HepG2 (cell line): Measurements from ENCODE around the gene OSCP1. TPM values are rescaled to one million over a fixed set of nuclear protein-coding genes. Genes with fewer than 3 reads are reported as not detected.

Experiments used
- ERF ChIP-seq: IDR thresholded peaks from 2 replicates; pipeline ENCODE4 v1.6.1; 2018; ENCODE audit warnings: missing biosample characterization, missing genetic modification reagents
- FOSL2 ChIP-seq: sonication (generic); formaldehyde crosslinking; IDR thresholded peaks from 2 replicates; pipeline ENCODE4 v1.4.0; 2020; ENCODE audit warnings: missing genetic modification reagents
- MATR3 ChIP-seq: sonication (generic); formaldehyde crosslinking; IDR thresholded peaks from 2 replicates; pipeline ENCODE4 v1.4.0; 2020; ENCODE audit warnings: missing genetic modification reagents
- RFX5 ChIP-seq: IDR thresholded peaks from 2 replicates; pipeline ENCODE4 v1.6.1; 2011; ENCODE audit warnings: low read depth, low read length, improper control_type of control experiment
- SP5 ChIP-seq: IDR thresholded peaks from 2 replicates; pipeline ENCODE4 v1.6.1; 2016; ENCODE audit warnings: low read depth, borderline replicate concordance
- SRSF4 ChIP-seq: fragments of 200-400 bp; formaldehyde crosslinking; IDR thresholded peaks from one replicate; pipeline ENCODE4 v1.6.1; 2018; ENCODE audit warnings: mild to moderate bottlenecking, low read depth, low read length, moderate library complexity; ENCODE audit not compliant: poor library complexity, severe bottlenecking
- ZFX ChIP-seq: sonication (generic); formaldehyde crosslinking; IDR thresholded peaks from 2 replicates; pipeline ENCODE4 v1.4.0; 2020; ENCODE audit warnings: mild to moderate bottlenecking, low read depth, missing genetic modification reagents, moderate library complexity
- ZNF335 ChIP-seq: sonication (generic); formaldehyde crosslinking; IDR thresholded peaks from 2 replicates; pipeline ENCODE4 v1.4.0; 2020; ENCODE audit warnings: missing genetic modification reagents
- ZNF33B ChIP-seq: sonication (generic); formaldehyde crosslinking; IDR thresholded peaks from 2 replicates; pipeline ENCODE4 v1.5.1; 2020; ENCODE audit warnings: mild to moderate bottlenecking, missing genetic modification reagents
- ZNF451 ChIP-seq: sonication (generic); formaldehyde crosslinking; IDR thresholded peaks from 2 replicates; pipeline ENCODE4 v1.5.0; 2020; ENCODE audit warnings: mild to moderate bottlenecking, missing genetic modification reagents
- ZNF547 ChIP-seq: sonication (generic); formaldehyde crosslinking; IDR thresholded peaks from 2 replicates; pipeline ENCODE4 v1.5.1; 2020; ENCODE audit warnings: mild to moderate bottlenecking, missing genetic modification reagents
- ZNF619 ChIP-seq: sonication (generic); formaldehyde crosslinking; IDR thresholded peaks from 2 replicates; pipeline ENCODE4 v1.4.0; 2020; ENCODE audit warnings: mild to moderate bottlenecking, missing genetic modification reagents
- ZNF83 ChIP-seq: sonication (generic); formaldehyde crosslinking; IDR thresholded peaks from 2 replicates; pipeline ENCODE4 v1.4.0; 2020; ENCODE audit warnings: missing genetic modification reagents, mild to moderate bottlenecking, borderline replicate concordance
- polyA plus RNA-seq, 8 experiments: library from polyadenylated mRNA; depleted of rRNA in 3 of 8; stranded (reverse) in 7 of 8; unstranded in 1 of 8; fragments of >200 nt; fragmentation: Illumina TruSeq in 4 of 8; extraction: Trizol in 4 of 8; gene quantifications; 2 replicates each; pipeline versions ENCODE4 v1.2.1 to v1.2.3, GENCODE V29; 2011 to 2016; ENCODE audit warnings: low read depth in 4 of 8, missing spikeins in 1 of 8, mixed read lengths in 1 of 8; ENCODE audit not compliant: insufficient read depth in 1 of 8
- total RNA-seq, 5 experiments: library from RNA; depleted of rRNA; stranded (reverse); fragments of >200 nt; fragmentation: Illumina TruSeq; extraction: Trizol; gene quantifications; 2 replicates each; pipeline ENCODE4 v1.2.3, GENCODE V29; 2016; ENCODE audit warnings: low read depth in 1 of 5
- TF ChIP-seq, protein P1 (sequence below): sonication (generic); formaldehyde crosslinking; IDR thresholded peaks from 2 replicates; pipeline ENCODE4 v1.5.0; 2020; ENCODE audit warnings: mild to moderate bottlenecking, missing genetic modification reagents, borderline replicate concordance
- TF ChIP-seq, protein P2 (sequence below): sonication (generic); formaldehyde crosslinking; IDR thresholded peaks from 2 replicates; pipeline ENCODE4 v1.5.1; 2020; ENCODE audit warnings: missing genetic modification reagents, mild to moderate bottlenecking, borderline replicate concordance
- TF ChIP-seq, protein P3 (sequence below): sonication (generic); formaldehyde crosslinking; IDR thresholded peaks from 2 replicates; pipeline ENCODE4 v1.5.0; 2020; ENCODE audit warnings: mild to moderate bottlenecking, missing genetic modification reagents

The OSCP1 gene
- total and polyA plus RNA-seq, 2 of the 13 experiments (the other 11 are each of a cell fraction or from before 2014, with no cell fraction given): 0.60 to 0.84 TPM

DNA sequence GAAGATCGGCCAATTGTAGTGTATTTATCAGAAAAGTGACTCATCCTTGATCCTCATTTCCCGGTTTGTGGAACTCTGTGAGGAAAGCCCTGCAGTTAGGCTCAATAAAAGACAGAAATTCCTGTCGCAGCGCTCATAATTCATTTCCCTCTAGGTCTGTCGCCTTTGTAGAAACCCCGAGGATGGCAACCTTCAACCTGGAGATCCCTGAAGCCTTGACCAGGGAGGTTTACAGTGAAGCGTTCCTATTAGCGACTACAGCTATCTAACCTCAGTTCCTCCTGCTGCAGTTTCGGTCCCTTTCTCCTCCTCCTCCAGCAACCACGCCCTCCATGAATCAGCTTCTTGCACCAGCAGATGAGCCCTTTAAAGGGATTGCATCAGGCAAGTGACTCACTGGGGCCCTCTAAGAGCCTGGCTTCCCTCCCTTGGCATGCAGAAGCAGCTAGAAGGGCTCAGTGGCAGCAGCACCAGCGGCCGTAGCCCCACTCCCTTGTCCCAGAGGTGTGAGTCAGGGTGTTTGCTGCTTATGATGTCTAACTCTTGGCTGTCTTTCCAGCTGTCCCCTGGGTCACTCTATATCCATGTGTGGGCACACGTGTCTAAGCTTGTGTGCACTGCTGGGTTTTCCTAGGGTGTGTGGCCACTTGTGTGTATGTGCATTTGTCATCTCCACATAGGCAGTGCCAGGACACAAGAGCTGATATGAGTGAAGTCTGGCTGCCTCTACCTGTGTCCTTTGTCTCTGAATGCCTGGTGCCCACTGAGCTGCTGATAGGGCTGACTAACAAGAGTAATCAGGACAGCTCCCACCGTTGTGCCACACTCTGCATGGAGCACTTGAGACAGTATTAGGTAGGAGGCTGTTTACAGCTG lies 63.7 kb downstream of the OSCP1 start (continued):
- TF ChIP-seq ZNF83 (CRISPR knock-in tag) (no peak), SP5 (CRISPR knock-in tag) (peak; percentile 84), ZNF547 (CRISPR knock-in tag) (no peak), MATR3 (CRISPR knock-in tag) (no peak), ERF (CRISPR knock-in tag) (peak; percentile 19; the same call in 1 of the 2 replicates), ZNF33B (CRISPR knock-in tag) (no peak), ZNF619 (CRISPR knock-in tag) (peak; percentile 39; the same call in 1 of the 2 replicates), ZNF335 (CRISPR knock-in tag) (0 out of 2 replicates have a peak, but pooled peaks have one; percentile 42), SRSF4 (no peak), RFX5 (0 out of 2 replicates have a peak, but pooled peaks have one; percentile 4), ZFX (CRISPR knock-in tag) (peak; percentile 62), FOSL2 (CRISPR knock-in tag) (peak; percentile 98), ZNF451 (CRISPR knock-in tag) (0 out of 2 replicates have a peak, but pooled peaks have one; percentile 53)
- TF ChIP-seq, protein P1, sequence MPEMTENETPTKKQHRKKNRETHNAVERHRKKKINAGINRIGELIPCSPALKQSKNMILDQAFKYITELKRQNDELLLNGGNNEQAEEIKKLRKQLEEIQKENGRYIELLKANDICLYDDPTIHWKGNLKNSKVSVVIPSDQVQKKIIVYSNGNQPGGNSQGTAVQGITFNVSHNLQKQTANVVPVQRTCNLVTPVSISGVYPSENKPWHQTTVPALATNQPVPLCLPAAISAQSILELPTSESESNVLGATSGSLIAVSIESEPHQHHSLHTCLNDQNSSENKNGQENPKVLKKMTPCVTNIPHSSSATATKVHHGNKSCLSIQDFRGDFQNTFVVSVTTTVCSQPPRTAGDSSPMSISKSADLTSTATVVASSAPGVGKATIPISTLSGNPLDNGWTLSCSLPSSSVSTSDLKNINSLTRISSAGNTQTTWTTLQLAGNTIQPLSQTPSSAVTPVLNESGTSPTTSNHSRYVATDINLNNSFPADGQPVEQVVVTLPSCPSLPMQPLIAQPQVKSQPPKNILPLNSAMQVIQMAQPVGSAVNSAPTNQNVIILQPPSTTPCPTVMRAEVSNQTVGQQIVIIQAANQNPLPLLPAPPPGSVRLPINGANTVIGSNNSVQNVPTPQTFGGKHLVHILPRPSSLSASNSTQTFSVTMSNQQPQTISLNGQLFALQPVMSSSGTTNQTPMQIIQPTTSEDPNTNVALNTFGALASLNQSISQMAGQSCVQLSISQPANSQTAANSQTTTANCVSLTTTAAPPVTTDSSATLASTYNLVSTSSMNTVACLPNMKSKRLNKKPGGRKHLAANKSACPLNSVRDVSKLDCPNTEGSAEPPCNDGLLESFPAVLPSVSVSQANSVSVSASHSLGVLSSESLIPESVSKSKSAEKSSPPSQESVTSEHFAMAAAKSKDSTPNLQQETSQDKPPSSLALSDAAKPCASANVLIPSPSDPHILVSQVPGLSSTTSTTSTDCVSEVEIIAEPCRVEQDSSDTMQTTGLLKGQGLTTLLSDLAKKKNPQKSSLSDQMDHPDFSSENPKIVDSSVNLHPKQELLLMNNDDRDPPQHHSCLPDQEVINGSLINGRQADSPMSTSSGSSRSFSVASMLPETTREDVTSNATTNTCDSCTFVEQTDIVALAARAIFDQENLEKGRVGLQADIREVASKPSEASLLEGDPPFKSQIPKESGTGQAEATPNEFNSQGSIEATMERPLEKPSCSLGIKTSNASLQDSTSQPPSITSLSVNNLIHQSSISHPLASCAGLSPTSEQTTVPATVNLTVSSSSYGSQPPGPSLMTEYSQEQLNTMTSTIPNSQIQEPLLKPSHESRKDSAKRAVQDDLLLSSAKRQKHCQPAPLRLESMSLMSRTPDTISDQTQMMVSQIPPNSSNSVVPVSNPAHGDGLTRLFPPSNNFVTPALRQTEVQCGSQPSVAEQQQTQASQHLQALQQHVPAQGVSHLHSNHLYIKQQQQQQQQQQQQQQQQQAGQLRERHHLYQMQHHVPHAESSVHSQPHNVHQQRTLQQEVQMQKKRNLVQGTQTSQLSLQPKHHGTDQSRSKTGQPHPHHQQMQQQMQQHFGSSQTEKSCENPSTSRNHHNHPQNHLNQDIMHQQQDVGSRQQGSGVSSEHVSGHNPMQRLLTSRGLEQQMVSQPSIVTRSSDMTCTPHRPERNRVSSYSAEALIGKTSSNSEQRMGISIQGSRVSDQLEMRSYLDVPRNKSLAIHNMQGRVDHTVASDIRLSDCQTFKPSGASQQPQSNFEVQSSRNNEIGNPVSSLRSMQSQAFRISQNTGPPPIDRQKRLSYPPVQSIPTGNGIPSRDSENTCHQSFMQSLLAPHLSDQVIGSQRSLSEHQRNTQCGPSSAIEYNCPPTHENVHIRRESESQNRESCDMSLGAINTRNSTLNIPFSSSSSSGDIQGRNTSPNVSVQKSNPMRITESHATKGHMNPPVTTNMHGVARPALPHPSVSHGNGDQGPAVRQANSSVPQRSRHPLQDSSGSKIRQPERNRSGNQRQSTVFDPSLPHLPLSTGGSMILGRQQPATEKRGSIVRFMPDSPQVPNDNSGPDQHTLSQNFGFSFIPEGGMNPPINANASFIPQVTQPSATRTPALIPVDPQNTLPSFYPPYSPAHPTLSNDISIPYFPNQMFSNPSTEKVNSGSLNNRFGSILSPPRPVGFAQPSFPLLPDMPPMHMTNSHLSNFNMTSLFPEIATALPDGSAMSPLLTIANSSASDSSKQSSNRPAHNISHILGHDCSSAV (CRISPR knock-in tag): no peak
- TF ChIP-seq, protein P2, sequence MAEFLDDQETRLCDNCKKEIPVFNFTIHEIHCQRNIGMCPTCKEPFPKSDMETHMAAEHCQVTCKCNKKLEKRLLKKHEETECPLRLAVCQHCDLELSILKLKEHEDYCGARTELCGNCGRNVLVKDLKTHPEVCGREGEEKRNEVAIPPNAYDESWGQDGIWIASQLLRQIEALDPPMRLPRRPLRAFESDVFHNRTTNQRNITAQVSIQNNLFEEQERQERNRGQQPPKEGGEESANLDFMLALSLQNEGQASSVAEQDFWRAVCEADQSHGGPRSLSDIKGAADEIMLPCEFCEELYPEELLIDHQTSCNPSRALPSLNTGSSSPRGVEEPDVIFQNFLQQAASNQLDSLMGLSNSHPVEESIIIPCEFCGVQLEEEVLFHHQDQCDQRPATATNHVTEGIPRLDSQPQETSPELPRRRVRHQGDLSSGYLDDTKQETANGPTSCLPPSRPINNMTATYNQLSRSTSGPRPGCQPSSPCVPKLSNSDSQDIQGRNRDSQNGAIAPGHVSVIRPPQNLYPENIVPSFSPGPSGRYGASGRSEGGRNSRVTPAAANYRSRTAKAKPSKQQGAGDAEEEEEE (CRISPR knock-in tag): no peak
- TF ChIP-seq, protein P3, sequence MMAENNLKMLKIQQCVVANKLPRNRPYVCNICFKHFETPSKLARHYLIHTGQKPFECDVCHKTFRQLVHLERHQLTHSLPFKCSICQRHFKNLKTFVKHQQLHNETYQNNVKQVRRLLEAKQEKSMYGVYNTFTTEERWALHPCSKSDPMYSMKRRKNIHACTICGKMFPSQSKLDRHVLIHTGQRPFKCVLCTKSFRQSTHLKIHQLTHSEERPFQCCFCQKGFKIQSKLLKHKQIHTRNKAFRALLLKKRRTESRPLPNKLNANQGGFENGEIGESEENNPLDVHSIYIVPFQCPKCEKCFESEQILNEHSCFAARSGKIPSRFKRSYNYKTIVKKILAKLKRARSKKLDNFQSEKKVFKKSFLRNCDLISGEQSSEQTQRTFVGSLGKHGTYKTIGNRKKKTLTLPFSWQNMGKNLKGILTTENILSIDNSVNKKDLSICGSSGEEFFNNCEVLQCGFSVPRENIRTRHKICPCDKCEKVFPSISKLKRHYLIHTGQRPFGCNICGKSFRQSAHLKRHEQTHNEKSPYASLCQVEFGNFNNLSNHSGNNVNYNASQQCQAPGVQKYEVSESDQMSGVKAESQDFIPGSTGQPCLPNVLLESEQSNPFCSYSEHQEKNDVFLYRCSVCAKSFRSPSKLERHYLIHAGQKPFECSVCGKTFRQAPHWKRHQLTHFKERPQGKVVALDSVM (CRISPR knock-in tag): 0 out of 2 replicates have a peak, but pooled peaks have one; percentile 22
